ENCODE data around the gene CLEC10A.
"Not testable (repeated sequence)": the region's sequence is repeated elsewhere in the genome, so short reads cannot be mapped to it uniquely, and the experiment has no call there.

Gene CLEC10A
- 0 to 0.04 (median 0) reads per million in 3 experiments for total RNA-seq

GRCh38 chr17:7079581-7080455 is at the start of gene CLEC10A:
Gene CLEC10A (minus strand): TSS chr17:7080251. CDS start chr17:7078812, 1,439 bp downstream.
- DNase-seq = no peak

GRCh38 chr17:7129311-7129710 is 49.3 kb upstream of the CLEC10A start:
- DNase-seq = no peak

- DNase-seq = no peak
Measured at GRCh38 chr17:7128160-7128559, 48.1 kb upstream of the CLEC10A start.

- not testable (repeated sequence) for DNase-seq
Measured at GRCh38 chr17:7127501-7127900, 47.5 kb upstream of the CLEC10A start.

GRCh38 chr17:7126386-7126785 is 46.3 kb upstream of the CLEC10A start:
- DNase-seq = not testable (repeated sequence)

GRCh38 chr17:7124923-7125322 is 44.9 kb upstream of the CLEC10A start:
- no peak for DNase-seq

GRCh38 chr17:7123844-7124243 is 43.8 kb upstream of the CLEC10A start:
- no peak for DNase-seq

GRCh38 chr17:7122381-7122780 is 42.3 kb upstream of the CLEC10A start:
- DNase-seq = no peak

- not testable (repeated sequence) for DNase-seq
Measured at GRCh38 chr17:7120635-7121034, 40.6 kb upstream of the CLEC10A start.

- DNase-seq = no peak
Measured at GRCh38 chr17:7120123-7120522, 40.1 kb upstream of the CLEC10A start.

GRCh38 chr17:7119314-7119713 is 39.3 kb upstream of the CLEC10A start:
- DNase-seq = no peak

GRCh38 chr17:7114875-7115614 is 35.0 kb upstream of the CLEC10A start:
- no peak for DNase-seq

GRCh38 chr17:7114241-7114874 is 34.3 kb upstream of the CLEC10A start, which contains the start of gene ASGR2:
Gene ASGR2 (minus strand): TSS chr17:7114822. CDS start chr17:7114240, 582 bp downstream.
- DNase-seq = no peak

- DNase-seq = no peak
Measured at GRCh38 chr17:7113273-7114071, 33.4 kb upstream of the CLEC10A start.

GRCh38 chr17:7112510-7113108 is 32.6 kb upstream of the CLEC10A start:
- DNase-seq = no peak

GRCh38 chr17:7111784-7112509 is 31.9 kb upstream of the CLEC10A start:
- DNase-seq = no peak

- no peak for DNase-seq
Measured at GRCh38 chr17:7110617-7111306, 30.7 kb upstream of the CLEC10A start.

- no peak for DNase-seq
Measured at GRCh38 chr17:7109461-7110322, 29.6 kb upstream of the CLEC10A start.

GRCh38 chr17:7108981-7109380 is 28.9 kb upstream of the CLEC10A start:
- no peak for DNase-seq

GRCh38 chr17:7108560-7108925 is 28.5 kb upstream of the CLEC10A start:
- DNase-seq = no peak

All from central memory CD4-positive, alpha-beta T cell (primary cell).